Brain pericyte (primary cell): ENCODE results near the gene ZNF888.
A peak's percentile ranks its signal among the peaks of the same experiment; 100 is the strongest.
"Not testable (repeated sequence)": the region's sequence is repeated elsewhere in the genome, so short reads cannot be mapped to it uniquely, and the experiment has no call there.

Experiments
- DNase-seq: peaks from one replicate; pipeline ENCODE4 v3.0.0-alpha.2; 2012; ENCODE audit warnings: low read depth, low spot score

ZNF888 gene

DNA sequence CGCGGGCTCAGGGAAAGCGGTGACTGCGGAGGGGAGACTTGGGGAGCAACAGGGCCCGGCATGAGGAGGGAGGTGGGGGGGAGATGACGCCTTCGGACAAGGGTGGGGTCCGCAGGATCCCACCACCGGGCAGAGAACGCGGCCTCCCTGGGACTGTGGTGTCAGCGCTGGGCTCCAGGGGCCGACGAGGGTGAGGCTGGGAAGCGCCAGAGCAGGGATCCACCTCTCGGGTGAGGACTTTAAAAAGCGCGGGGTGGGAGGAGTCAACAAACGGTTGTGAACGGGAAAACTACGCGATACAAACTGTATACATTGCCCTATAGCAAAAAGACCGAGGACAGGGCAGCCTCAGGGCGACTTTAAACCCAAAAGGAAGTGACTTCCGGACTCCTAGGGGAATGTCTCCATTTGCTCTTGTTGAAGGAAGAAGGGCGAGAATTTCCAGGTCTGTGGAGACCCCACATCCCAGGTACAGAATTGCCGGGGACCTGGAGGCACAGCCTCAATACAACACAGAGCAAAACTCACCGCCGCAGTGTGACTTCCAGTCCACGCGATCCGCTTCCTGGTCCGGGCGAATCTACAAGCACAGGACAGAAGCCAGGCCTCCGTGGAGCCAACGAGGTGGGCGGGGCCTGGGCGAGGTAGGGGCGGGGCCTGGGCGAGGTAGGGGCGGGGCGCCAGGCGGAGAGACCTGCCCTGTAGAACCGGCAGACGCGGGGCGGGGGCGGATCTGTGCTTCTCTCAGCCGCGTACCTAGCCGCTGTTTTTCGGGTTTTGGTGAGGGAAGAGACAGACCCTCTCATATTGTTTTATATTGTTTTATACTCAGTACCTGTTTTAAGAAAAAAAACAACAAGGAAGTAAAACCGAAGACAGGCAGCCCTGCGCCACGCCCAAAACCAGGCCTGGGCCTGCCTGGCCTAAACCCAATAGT lies at the start of gene ZNF888:
ZNF888 (minus strand) TSS at position 588 of the 937 bp plus-strand sequence. CDS start 5,555 bp downstream, outside the sequence.
- peak; percentile 32 for DNase-seq

DNA sequence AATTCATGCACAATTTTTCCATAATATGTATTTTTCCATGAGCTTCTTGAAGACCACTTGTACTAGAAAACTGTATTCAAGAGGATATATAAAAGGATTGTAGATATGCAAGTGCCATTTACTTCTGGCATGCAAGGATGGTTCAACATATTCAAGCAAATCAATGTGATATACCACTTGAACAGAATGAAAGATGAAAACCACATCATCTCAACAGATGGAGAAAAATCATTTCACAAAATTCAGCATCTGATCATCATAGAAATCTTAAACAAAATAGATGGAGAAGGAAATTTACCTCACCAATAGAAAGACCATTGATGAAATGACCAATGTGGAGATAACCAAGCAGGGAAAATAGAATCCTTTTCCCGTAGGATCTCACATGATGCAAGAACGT lies 44.5 kb upstream of the ZNF888 start:
- no peak for DNase-seq

DNA sequence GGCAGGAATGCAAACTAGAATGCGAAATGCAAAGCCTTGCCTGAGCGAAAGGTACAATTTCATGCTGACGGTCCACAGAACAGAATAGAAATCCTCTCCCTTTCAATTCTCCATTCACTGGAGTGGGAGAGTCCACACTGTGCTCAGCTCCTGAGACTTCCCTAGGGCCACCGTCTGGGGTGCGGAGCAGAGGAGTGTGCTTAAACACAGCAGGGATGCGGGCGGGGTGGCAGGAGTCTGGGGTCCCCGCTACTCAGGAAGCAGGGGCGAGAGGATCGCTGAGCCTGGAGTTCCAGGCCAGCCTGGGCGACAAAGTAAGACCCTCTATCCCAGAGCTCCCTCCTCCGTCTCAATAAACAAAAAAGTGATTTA lies 40.0 kb upstream of the ZNF888 start:
- DNase-seq: peak; percentile 5

DNA sequence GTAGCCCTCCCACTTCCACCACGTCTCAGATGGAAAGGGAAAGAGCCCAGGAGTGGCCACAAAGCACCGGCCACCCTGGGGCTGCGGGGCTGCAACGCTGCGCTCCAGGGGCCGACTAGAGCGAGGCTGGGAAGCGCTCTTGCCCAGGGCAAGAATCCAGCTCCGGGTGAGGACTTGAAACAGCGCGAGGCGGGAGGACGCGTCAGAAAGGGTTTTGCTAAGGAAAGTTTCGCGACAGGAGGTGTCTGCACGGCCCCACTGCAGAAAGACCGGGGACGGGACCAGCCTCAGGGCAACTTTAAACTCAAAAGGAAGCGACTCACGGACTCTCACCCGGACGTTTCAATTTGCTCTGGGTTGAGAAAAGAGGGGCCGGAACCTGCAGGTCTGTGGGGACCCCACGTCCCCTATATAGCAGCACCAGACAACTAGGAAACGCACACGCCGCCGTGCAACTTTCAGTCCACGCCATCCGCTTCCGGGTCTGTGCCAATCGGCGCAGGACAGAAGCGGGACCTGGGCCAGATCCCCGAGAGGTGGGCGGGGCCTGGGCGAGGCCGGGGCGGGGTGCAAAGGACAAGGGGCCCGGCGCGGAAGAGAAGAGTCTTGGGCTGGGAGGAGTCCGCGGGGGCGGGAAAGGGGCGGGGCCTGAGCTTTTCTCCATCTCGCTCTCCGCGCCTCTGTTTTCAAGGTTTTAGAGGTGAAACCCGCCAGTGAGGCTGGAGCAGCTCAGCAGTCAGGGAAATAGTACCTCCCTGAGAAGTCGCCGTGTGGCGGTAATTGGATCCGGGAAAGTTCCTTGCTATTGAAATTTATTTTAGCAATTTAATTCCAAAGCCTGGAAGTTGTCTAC lies 39.4 kb upstream of the ZNF888 start, which contains the start of gene ZNF816:
ZNF816 (minus strand) TSS at position 488 of the 853 bp plus-strand sequence. CDS start 6,792 bp downstream, outside the sequence.
- DNase-seq: peak; percentile 66

DNA sequence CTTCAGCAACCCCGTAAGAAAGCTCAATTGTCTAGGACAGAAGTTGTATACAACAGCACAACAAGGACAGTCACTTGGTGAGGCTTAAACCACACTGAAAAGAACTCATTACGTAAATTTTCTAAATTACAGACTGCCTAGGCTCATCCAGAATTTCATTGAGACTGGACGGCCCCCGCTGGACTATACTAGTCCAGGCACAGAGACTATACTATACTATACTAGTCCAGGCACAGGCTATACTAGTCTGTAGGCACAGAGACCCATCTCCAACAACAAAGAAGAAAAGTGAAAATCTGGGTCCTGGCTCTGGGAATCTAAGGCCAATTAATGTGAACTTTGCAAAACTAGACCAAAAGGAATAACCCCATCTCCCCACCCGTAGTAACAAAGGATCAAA lies 38.8 kb upstream of the ZNF888 start:
- DNase-seq: no peak

DNA sequence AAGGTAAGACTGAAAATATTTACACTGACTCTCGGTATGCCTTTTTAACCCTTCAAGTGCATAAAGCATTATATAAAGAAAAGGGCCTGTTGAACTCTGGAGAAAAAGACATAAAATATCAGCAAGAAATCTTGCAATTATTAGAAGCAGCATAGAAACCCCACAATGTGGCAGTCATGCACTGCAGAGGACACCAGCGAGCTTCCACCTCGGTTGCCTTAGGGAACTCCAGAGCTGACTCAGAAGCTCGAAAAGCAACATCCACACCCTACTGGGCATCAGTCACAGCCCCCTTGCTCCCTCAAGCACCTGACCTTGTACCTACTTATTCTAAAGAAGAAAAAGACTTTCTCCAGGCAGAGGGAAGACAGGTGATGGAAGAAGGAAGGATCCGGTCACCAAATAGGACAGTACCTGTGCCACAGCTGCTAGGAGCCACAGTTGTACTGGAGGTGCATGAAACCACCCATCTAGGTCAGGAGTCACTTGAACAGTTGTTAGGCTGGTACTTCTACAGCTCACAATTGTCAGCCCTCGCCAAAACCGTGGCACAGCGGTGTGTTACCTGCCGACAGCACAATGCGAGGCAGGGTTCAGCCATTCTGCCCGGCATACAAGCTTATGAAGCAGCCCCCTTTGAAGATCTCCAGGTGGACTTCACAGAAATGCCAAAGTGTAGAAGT lies 36.5 kb upstream of the ZNF888 start:
- no peak for DNase-seq

DNA sequence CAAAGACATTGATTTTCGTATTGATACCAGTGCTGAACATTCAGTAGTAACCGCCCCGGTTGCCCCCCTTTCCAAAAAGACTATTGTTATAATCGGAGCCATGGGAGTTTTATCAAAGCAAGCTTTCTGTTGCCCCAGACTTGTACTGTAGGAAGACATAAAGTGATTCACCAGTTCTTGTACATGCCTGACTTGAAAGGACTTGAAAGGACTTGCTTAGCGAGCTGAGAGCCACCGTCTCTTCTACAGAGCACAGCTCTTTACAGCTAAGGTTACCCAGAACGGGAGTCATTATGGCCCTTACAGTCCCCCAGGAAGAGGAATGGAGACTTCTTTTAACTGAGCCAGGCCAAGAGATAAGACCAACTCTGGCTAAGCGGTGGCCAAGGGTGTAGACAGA lies 34.4 kb upstream of the ZNF888 start:
- DNase-seq: no peak

DNA sequence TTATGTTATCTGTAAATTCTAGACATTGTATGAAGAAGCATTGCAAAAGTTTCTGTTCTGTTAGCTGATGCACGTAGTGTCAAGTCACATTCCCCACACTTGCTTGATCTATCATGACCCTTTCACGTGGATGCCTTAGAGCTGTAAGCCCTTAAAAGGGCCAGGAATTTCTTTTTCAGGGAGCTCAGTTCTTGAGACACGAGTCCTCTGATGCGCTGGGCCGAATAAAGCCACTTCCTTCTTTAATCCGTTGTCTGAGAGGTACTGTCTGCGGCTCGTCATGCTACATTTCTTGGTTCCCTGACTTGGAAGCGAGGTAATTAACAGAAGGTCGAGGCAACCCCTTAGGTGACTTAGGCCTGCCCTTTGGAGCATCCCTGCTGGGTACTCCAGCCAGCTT lies 33.7 kb upstream of the ZNF888 start:
- DNase-seq: no peak

DNA sequence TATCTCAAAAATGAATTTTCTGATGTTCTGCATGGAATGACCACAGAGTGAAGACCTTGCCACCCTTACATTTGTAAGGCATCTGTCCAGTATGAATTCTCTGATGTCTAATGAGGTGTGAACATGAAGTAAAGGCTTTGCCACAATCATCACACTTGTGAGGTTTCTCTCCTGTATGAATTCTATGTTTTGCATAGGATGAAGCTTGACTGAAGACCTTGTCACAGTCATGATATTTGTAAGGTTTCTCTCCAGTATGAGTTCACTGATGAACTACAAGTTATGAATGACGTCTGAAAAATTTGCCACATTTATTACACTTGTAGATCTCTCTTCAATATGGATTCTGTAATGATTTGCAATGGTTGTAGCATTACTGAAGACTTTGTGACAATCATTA lies 26.2 kb upstream of the ZNF888 start:
- DNase-seq: no peak

DNA sequence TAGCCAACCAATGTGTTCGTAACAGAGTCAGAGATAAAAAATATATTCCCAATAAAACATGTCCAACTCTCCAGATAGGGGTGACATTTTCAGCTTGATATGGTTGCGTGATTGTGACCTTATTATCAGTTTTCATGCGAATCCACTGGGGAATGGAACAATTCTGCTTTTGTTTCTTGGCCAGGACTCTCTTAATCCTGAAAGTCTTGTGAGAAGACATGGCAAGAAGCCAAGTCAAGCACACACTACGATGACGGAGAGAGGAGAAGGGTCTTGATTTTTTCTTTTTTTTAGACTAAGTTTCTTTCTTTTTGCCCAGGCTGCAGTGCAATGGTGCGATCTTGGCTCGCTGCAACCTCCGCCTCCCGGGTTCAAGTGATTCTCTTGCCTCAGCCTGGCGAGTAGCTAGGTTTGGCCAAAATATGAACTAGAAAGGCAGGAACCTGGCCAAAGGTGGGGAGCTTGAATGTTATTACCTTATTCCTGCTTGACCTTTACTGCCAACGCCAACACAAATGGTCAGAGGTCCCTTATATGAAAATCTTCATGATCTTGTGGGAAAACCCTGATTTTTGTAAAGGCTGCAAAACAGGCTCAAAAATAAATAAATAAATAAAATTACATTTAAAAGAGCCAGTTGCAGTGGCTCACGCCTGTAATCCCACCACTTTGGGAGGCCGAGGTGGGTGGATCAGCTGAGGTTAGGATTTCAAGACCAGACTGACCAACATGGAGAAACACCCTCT lies 25.0 kb upstream of the ZNF888 start:
- no peak for DNase-seq

DNA sequence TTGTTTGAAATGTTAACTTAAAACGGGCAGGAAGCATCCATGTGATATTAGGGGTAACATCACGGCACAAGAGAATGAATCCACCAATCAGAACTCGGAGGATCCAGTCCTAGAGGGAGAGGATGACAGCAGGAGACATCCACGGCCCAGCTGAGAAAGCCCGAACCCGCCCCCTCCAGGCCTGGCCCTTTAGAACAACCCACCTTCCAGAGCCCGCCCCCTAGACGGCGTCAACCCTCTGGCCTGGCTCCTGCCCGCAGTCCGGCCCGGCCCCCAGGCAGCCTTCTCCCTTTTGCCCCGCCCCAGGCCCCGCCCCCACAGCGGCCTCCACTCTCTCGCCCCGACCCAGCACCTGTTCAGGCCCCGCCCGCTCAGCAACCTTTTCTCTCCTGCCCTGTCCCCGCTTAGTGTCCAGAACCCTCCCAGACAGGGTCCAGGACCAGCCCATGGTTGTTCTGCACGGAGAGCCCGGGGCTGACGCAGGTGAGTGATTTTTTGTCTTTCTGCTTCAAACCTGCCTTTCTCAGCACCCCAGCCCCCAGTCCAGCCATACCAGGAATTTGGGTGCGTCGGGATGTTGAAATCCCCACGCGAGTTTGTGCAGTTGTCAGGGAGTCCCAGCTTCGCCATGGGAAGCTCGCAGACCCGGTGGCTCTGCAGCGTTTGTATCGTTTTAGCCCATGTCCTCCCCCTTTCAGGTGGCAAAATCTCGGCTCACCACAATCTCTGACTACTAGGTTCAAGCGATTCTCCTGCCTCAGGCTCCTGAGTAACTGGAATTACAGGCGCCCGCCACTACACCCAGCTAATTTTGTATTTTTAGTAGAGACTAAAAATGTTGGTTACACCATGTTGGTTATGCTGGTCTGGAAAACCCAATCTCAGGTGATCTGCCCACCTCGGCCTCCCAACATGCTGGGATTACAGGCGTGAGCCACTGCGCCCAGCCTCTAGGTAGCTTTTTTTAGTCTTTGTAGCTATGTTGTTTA lies 23.4 kb upstream of the ZNF888 start:
- DNase-seq: no peak

DNA sequence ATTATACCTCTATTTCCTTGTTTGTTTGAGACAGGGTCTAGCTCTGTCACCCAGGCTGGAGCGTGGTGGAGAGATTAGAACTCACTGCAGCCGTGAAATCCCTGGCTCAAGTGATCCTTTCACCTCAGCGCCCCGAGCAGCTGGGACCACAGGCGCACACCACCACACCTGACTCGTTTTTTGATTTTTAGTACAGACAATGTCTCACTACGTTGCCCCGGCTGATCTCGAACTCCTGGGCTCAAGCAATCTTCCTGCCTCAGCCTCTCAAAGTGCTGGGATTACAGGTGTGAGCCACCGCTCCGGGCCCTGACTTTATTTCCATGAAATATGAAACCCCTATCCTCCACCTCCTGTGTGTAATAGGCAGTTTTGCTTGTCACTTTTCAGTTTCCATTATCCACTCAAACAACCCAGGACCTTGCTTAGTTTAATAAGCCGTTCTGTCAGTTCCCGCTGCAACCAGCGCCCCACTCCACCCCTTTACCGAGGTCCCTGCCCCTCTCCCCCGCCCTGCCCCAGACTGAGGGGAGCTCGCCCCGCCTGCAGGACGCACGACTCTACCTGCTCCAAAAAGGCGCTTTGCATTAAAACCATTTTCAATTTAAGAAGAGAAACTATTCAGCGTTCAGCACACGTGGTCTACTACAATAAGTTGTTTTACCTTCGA lies 22.6 kb upstream of the ZNF888 start:
- DNase-seq: no peak

DNA sequence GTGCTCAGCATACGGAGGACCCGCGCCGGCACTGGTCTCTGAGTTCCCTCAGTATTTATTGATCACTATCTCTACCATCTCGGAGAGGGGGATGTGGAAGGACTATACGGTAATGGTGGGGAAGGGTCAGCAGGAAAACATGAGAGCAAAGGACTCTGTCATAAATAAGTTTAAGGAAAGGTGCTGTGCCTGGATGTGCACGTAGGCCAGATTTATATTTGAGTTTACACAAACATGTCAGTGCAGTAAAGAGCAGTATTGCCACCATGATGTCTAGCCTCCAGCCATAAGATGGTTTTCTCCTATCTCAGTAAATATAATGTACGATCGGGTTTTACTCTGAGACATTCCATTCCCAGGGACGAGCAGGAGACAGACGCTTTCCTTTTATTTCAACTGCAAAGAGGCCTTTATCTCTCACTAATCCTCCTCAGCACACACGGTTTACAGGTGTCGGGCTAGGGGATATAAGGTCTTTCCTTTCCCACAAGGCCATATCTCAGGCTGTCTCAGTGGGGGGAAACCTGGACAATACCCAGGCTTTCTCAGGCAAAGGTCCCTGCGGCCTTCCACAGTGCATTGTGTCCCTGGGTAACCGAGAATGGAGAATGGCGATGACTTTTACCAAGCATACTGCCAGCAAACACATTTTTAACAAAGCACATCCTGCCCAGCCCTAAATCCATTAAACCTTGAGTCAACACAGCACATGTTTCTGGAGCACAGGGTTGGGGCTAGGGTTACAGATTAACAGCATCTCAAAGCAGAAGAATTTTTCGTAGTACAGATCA lies 21.7 kb upstream of the ZNF888 start:
- DNase-seq: not testable (repeated sequence)

DNA sequence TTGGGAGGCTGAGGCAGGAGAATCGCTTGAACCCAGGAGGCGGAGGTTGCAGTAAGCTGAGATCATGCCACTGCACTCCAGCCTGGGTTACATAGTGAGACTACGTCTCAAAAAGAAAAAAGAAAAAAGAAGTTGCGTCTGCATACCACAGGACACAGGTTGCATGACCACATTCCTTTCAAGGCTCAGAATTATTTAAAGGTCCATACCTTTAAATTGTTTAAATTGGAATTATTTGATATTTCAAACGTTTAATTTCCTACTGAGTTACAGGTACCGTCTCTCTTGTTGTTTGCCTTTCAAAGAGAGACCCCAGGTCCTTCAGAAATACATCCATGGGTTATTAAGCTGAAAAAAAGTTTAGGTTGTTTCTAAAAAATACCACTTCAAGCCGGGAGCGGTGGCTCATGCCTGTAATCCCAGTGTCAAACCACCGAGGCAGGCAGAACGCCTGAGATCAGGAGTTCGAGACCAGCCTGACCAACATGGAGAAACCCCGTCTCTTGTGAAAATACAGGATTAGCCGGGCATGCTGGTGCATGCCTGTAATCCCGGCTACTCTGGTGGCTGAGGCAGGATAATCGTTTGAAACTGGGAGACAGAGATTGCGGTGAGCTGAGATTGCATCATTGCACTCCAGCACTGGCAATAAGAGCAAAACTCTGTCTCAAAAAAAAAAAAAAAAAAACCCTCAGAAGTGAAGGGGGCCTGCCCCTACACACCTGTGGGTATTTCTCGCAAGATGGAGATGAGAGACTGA lies 20.8 kb upstream of the ZNF888 start:
- DNase-seq: no peak

DNA sequence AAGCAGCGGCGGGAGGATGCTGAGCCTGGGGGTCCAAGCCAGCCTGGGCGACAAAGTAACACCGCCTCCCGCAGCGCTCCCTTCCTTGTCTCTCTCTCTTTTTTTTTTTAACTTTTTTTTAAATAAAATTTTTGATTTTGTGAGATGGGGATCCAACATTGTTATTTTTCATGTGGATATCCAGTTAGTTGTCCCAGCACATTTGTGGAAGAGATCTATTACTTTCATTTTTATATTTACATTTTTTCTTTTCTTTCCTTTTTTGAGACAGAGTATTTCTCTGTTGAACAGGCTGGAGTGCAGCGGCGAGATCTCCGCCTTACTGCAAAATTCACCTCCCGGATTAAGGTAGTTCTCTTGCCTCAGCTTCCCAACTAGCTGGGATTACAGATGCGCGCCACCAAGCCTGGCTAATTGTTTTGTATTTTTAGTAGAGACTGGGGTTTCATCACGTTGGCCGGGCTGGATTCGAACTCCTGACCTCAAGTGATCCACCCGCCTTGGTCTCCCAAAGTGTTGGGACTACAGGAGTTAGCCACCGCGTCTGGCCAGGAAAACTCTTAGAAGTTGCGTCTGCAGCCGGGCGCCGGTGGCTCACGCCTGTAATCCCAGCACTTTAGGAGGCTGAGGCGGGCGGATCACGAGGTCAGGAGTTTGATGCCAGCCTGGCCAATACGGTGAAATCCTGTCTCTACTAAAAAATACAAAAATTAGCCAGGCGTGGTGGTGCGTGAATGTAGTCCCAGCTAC lies 20.1 kb upstream of the ZNF888 start:
- no peak for DNase-seq

DNA sequence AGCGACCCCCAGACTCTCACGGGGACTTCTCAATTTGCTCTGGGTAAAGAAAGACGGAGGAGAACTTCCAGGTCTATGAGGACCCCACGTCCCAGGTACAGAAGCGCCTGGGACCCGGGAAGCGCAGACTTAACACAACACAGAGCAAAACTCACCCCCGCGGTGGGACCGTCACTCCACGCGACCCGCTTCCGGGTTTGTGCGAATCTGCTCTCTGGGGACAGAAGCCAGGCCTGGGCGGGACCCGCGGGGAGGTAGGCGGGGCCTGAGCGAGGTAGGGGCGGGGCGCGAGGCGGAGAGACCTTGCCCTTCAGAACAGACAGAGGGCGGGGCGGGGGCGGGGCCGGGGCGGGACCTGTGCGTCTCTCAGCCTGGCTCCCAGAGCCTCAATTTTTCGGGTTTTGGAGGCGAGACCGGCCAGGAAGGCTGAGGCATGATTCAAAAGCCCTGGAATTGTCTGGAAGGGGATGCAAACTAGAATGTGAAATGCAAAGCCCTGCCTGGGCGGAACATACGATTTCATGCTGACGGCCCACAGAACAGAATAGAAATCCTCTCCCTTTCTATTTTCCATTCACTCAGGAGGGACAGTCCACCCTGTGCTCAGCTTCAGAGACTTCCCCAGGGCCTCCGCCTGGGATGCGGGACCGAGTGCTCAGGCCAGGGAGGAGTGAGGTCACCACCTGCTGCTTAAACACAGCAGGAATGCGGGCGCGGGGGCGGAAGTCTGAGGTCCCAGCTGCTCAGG lies 19.3 kb upstream of the ZNF888 start:
- peak; percentile 27 for DNase-seq
